GM04503 (cell line): ENCODE measurements around the gene SIX1.

ENCODE experiments used
- DNase-seq: peaks from one replicate; pipeline ENCODE4 v3.0.0-alpha.2; 2012; ENCODE audit warnings: low read depth

Gene SIX1

DNA sequence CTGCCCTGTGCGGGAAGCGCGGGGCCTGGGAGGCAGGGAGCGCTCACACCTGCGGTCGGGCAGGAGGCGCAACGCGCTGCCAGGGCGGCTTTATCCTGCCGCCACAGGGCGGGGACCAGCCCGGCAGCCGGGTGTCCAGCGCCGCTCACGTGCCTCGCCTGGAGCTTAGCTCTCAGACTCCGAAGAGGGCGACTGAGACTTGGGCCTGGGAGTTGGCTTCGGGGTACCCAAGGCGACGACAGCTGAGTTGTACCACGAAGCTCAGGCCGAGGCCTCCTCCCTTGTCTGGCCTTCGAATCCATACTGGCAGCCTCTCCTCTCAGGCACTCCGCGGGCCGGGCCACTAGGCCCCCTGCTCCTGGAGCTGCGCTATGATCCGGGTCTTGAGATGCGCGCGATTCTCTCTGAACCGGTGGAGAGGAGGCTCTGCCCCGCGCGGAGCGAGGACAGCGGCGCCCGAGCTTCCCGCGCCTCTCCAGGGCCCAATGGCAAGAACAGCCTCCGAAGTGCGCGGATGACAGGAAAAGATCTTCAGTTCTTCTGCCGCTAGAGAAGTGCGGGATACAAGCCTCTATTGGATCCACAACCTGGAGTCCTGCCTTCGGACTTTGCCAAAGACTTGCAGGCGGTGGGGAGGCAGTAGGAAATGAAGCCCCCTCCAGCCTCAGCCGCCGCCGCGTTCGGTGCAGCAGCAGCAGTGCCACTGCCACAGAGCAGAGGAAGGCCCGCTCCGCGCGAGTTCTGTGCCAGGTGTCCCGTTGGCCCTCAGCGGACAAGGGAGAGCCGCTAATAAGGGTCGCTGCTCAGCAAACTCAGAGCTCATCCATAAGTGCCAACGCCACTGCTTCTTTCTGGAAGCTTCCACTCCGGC lies 6.8 kb downstream of the SIX1 start:
- no peak for DNase-seq

DNA sequence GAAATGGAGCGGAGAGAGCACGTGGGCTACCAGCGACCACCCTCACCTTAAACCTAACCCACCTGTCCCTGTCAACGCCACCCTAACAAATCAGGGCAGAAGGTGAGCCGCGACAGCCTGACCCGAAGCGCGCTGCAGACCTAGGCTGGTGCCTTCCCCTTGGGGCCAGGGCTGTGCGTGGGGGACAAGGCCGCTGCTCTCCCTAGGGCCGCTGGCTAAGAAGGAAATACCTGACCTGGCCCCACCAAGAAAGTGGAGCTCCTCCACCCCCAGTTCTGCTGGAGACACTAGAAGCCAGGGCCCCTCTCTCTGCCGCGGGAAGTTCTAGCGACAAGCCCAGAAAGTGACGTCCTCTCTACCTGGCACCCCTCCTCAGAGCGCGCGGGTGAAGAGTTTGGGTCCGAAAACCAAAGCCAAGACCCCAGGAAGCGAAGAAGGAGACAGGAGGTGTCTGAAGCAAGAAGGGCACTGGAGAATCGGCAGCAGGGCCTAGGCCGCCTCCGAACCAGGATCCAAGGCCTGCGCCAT lies 7.5 kb downstream of the SIX1 start:
- DNase-seq: no peak

DNA sequence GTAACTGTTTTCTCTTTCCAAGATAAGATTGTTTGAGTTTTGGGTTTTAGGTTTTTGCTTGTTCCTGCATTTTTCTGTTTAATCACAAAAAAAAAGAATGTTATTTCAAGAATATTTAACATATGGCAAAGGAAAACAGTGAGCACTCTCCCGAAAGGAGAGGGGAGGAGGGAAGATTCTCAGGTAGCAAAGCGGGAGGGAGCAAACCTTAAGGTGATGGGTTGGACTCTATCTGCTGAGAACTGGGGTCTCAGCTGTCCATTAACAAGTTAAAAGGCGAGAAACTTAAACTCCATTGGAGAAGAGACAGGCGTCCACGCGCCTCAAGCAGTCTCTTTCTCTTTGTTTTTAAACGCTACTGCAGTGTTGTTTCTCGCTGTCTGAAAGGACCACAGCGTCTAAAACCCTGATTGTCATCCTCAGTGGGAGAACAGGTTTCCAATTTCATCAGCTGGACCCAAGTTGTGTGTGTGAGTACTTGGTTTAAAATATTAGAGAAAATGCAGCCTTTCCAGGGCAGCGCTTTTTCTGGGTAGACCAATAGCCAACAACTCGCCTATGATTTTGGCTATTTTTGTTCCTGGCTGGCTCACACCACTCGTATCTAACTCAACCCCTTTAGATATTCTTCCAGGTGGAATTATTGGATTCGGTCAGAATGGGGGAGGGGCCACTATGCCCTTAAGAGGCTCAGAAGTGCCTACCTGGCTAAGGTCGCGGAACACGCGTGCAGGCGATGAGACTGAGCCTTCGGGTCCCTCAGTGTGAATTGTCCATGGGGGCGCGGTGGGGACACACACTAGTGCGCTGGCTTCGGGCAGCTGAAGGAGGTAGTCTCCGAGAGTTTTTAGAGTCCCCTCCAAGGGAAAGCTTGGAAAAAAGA lies 8.2 kb downstream of the SIX1 start:
- DNase-seq: no peak

DNA sequence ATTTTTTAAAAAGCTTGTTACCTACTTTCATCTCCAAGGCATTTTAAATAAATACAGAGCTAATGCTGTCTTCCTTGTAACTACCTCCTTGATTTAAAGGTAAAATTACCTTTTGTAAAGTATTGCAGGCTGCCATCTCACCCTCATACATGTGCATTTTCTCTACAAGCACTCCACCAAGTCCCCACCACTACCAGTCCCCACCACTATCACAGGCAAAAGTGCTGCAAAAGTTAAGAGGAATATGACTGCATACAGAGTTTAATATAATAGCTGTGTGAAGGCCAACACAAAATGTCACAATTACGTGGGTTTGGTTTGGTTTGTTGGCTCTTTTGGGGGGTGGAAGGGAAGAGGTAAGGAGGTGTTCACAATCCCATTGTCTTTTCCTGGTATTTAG lies 9.6 kb downstream of the SIX1 start:
- no peak for DNase-seq

DNA sequence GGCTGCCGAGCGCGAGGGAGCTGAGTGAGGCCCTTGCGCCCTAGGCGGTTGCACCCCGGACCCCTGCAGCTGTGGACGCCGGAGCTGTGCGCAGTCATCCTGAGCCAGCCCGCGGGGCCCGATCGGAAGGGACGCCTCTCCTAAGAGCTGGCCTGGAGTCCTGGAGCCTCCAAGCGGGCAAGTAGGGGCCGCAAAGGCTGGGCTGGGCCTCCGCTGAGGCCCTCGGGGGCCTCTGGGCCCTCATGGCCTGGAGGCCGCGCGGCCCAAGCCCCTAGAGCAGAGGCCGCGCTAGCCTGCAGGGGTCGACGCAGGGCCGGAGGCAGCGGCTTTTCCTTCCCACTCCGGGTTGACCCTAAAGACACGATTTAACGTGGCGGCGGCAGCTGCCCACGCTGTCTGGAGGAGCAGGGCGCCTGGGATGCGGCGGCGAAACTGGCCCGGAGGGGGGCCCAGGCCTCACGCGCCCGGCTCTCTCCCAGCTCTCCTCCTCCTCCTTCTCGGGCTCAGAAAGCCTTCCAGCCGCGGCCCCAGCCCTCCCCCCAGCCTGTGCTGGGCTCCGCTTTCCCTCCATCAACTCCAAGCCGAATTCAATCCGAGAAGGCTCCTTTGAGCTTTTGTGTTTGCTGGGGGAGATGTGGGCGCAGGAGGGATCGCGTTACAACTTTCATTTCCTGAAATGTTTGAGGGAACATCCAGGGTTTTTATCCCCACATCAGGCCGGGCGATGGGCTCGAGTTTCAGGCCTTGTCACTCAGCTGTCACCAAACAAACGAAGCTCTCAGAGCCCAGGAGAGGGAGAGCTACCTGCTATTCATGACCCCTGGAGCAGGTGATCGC lies 11.6 kb downstream of the SIX1 start:
- no peak for DNase-seq

DNA sequence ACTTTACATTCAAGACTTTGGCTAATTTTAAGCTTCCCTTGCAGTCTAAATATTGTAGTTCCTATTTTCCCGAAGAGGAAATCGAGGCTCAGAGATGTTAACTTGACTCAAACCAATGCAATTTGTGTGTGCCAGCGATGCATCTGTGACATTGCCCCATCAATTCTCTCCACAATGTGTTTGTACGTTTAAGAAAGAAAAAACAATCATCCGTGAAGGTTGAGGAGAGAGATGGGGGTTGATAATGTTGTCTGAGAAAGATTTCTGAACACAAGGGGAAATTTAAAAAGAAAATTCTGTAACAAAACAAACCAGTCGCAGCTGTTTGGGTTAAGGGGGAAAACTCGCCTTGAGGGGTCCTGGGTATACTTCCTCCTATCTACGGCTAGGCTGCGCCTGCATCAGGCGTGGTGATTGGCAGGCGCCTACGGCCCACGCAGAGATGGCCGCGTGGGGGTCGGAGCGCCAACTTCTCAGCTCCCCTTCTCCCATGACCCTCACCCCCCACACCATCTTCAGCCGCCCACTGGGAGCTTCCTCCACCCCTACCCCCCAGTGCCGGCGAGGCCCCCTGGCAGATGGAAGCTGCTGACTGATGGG lies 12.3 kb downstream of the SIX1 start:
- DNase-seq: no peak

DNA sequence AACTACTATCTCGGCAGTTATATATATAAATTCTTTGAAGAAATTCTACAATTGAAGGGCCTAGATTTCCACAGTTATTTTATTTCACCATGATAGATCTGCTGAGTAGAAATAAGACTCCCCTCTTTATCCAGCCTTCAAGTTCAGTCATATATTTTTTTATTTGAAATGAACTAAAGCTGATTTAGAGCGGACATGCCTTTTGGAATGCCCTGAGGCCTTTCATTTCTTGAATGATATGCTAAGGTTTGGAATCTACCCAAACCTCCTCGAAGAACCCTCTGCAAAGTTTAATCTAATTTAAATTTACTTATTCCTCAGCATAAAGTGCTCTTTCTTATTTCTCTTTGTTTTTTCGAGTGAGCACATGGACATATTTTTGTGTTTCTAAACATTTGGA lies 15.1 kb downstream of the SIX1 start:
- DNase-seq: no peak

DNA sequence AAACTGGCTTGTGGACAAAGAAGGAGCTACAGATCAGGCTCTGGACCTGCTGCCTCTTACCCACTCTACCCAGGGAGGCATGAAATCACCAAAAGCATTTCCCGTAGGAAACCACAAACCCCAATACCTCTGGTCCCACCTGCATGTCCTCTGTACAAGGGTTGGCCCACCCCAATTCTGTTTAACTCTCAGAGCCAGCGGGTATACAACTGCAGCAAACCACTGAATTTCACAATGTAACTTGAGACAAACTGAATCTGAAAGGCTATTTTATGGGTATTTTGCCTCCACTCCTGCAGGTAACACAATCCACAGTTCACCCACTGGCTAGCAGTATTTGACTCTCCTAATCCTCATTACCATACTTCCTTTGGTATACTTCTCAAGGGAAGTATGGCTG lies 16.5 kb downstream of the SIX1 start:
- no peak for DNase-seq

DNA sequence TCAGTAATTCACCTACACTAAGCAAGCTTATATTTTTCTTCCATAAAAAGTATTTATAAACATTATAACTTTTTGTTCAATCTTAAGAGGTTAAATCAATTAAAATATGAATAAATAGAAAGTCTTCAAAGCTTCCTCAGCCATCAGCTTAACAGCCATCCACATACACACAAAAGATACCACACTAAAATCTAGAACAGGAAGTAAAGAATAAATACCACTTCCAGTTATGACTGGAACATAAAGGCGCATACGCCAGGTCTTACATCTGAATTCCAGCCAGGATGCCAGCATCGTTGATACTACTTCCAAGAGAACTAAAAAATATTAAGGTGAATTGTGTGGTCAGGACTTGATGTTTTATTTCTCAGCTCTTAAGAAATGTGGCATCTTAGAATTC lies 17.0 kb downstream of the SIX1 start:
- DNase-seq: no peak

DNA sequence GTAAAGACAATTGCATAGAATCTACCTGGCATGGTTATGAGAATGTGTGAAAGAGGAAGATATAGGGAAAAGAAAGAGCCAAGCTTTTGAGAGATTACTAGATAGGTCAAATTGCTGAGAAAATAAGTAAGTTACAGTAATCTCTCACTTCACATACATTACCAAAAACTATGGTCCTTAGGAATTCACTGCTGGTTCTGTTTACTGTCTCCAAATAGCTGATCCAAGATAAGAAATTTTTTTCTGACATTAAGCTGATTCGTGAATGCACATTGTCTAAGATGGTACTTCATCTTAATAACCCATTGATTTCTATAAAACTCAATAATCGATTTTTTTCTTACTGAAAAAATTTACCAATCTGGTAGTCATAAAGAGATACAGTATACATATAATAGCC lies 17.4 kb downstream of the SIX1 start:
- DNase-seq: no peak

DNA sequence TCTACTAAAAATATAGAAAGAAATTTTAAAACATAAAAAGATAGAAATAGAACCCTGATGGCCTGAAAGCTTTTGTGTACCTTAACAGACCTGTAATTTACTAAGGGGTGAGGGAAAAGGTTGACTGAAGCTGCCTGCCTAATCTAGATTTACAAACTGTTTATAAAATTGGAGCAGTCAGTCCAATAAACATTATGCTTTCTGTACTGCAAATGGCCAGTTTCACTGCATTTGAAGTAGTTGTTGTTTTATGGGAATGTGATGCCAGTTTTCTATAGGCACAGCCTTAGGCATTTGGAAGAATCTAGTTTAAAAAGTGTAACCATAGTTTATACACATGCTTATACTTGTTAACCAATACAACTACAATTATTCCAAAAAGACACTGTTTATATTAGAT lies 19.1 kb downstream of the SIX1 start:
- DNase-seq: no peak

DNA sequence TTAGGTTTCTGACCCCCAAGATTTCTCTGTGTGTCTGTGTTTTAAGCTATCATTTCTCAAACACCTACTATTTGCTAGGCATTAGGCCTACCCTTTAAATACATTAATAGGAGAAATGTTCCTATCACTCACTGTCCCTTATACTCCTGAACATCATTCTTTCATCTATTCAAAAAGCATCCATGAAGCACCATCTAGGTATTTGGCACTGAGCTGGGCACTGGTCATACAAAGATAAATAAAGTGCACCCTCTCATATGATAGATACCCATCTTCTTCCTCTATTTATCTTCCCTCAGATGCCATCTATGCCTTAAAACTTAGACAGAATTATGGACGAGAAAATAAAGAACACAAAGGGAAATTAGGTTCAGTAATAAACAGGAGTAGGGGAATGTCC lies 20.4 kb downstream of the SIX1 start:
- DNase-seq: no peak

DNA sequence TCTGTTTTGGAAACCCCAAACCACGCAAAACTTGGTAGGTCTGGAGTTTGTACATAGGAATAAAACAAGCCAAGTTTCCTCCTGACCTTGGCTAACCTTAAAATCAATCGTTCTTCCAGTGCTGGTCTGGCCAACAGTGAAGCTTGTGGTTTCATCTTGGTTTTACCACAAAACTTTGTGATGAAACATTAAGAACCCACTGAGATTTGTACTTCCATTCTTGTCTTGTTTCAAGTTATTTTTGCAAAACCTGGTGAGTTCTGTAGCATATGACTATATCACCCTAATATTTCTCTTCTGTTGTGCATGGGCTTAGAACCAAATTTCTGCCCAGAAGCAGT lies 26.4 kb downstream of the SIX1 start:
- DNase-seq: no peak

DNA sequence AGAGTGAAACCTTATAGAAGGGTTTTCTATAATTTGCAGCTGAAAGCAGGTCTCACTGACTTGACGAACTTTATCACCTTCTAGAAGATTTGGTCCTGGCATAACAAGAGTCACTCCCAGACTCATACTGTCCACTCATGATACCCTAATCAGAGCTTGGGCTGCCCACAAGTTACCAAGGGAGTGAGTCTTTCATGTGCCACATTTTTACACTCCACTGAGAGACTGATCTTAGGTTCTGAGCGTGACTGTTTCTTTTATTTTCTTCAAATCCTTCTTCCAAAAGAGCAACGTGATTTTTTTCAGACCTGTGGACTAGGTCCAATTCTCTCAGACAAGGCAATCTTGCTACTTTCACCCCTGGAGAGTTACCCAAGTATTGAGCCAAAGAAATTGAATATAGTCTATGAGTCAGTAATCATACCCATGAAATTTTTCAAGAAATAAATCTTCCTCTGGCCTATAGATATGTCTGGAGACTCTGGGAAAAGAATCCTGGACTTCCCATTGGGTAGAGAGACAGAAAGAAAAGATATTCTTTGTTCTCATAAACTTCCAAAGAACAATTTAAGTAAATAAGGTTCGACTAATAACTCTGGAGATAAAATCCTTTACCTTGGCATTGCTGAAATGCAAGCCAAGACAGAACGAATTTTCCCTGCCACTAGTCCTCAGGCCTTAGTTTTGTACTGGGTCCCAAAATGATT lies 26.9 kb downstream of the SIX1 start:
- DNase-seq: no peak

DNA sequence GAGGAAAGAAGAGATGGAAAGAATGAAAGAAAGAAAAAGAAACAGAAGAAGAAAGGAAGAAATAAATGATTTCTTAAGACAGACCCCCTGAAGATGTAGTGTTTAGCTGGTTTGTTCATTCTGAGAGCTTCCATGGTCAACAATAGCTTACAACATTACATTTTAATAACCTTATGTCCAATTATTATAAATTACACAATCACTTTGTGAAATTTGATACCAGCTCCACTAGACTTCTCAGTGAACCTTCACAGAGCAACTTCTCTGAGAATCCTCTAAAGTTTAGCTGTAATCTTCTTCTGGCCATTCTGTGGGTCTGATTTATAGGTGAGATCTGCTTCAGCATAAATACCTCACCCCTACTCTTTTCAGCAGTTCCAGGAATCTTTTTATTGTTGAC lies 27.9 kb downstream of the SIX1 start:
- DNase-seq: no peak

DNA sequence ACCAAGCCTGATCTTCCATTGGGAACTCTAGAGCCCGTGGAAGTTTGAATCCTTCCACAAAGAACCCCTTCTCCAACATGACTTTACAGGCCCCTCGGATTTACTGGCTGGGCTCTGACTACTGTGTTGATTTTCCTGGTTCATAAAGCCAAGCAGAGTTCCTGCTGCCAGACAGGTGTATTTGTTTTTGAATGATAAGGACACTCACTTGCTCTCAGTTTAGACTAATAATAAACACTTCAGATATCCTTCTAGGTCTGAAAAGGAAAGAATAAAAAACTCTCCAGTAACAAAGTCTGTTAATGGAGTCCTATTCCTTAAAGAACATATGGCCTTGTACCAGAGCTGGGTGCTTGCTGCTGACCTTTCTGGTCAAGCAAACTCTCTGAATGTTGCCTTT lies 31.0 kb downstream of the SIX1 start:
- no peak for DNase-seq

DNA sequence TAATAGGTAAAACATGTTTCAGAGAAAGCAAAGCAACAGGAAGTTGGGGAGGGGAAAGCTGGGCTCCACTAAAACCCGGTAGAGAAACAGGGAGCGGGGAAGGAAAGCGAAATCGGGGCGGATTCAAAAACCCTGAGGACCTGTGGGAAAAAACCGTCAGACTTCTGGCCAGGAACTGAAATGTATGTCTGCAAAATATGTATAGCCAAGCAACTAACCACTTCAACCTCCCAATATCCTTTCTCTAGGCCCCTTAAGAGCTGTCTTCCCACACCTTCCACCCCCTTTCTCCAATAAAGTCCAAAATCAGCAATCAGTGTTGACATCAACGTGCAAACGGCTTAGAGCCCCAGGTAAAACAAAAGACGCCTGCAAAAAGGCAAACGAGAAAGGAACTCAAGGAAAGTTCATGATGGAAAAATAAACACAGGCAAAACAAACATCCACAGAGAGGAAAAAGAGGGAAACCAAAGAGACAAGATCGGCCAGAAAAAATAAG lies 32.8 kb downstream of the SIX1 start:
- DNase-seq: no peak

DNA sequence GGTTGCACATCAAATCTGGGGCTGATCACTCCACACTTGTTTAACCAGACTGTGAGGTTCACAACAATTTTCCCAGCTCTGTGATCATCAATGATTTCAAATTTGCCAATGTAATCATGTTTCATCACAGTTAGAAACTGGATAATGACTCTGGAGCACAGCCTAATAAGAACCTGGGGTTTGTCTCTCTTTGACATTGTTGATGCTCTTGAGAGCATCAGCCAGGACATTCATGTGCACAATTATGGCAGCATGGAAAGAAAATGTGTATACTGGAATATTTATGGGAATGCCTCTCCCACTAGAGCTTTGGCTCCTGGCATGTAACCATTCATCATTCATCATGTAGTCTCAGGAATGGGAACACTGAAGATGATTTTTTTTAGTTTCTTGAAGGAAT lies 47.0 kb downstream of the SIX1 start:
- DNase-seq: no peak

DNA sequence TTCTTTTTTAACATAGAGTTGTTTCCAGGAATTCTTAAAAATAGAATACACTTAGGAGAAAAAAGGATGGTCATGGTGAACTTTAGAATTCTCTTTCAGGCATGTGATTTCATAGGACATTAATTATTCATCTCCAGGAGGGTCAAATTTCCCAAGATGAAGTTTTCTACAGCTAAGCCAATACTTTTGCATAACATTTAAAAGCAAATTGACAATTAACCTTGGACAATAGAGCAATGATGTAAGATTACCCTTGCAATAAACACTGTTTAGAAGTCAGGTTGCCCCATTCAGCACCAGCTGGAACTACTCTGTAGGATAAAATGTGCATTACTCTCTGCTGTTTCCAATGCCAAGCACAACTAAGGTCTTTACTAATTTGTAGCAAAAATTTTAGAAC lies 49.5 kb downstream of the SIX1 start:
- DNase-seq: no peak

DNA sequence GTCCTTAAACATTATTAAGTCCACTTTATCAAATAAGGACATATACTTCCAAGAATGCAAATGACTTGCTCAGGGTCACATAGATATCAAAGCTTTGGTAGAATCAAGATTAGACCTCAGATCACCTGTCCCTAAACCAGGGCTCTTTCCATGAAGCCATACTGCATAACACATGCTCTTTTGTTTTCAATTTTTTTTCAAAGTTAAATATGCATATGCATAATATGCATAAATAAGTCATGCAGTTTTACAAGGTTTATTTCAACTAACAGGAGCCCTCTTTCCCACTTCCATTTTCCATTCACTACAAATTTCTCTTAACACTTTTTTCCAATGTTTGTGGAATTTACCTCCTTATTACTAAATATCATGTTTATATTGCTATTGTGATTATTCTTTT lies 53.1 kb downstream of the SIX1 start:
- DNase-seq: no peak

DNA sequence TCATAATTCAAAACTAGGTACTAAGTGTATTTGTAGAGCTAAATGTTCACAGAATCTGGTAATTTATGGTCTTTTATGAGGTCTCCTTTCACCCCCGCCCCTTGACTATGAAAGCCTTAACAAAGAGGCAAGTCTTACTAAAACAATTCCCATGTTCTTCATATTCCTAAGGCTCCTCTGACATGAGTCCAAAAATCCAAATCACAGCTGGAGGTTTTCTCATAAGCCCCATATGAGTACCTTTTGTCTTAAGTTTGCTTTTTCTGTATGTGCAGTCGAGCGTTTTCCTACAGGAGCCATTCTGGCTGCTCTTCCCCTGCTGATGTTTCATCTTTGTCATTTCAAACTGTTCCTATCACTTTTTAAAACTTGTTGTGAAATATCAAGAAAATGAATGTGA lies 55.2 kb downstream of the SIX1 start:
- no peak for DNase-seq
